GM21515 (cell line): ENCODE results near the gene GNG4.
"Not testable (repeated sequence)": the region's sequence is repeated elsewhere in the genome, so short reads cannot be mapped to it uniquely, and the experiment has no call there.

Experiments
- ATAC-seq: cut with Tn5 transposase; IDR thresholded peaks from one replicate; pipeline ENCODE4 v1.9.1; 2021; ENCODE audit not compliant: unreplicated experiment

Gene GNG4

GRCh38 chr1:235546369-235547155 lies 103.0 kb downstream of the GNG4 start:
- not testable (repeated sequence) for ATAC-seq

GRCh38 chr1:235545292-235545930 lies 104.2 kb downstream of the GNG4 start:
- ATAC-seq: no peak

- ATAC-seq: not testable (repeated sequence)
Observed at GRCh38 chr1:235542845-235543244, 106.7 kb downstream of the GNG4 start.

GRCh38 chr1:235533476-235534168 lies 116.0 kb downstream of the GNG4 start:
- no peak for ATAC-seq

GRCh38 chr1:235532360-235532759 lies 117.2 kb downstream of the GNG4 start:
- no peak for ATAC-seq

- ATAC-seq: no peak
Observed at GRCh38 chr1:235527196-235527814, 122.3 kb downstream of the GNG4 start.

GRCh38 chr1:235525314-235525713 lies 124.3 kb downstream of the GNG4 start:
- no peak for ATAC-seq

GRCh38 chr1:235516862-235517446 lies 132.6 kb downstream of the GNG4 start:
- no peak for ATAC-seq

- no peak for ATAC-seq
Observed at GRCh38 chr1:235515844-235516512, 133.6 kb downstream of the GNG4 start.

GRCh38 chr1:235513495-235514366 lies 135.9 kb downstream of the GNG4 start:
- no peak for ATAC-seq

- ATAC-seq: no peak
Observed at GRCh38 chr1:235511470-235512240, 137.9 kb downstream of the GNG4 start.

GRCh38 chr1:235510823-235511222 lies 138.8 kb downstream of the GNG4 start:
- no peak for ATAC-seq

GRCh38 chr1:235507623-235508022 lies 142.0 kb downstream of the GNG4 start:
- ATAC-seq: no peak

GRCh38 chr1:235504494-235505222 lies 144.9 kb downstream of the GNG4 start:
- peak; percentile 77 for ATAC-seq

GRCh38 chr1:235504122-235504493 lies 145.5 kb downstream of the GNG4 start, which contains the start of gene B3GALNT2:
Gene B3GALNT2 (minus strand): TSS chr1:235504452. CDS start chr1:235504252, 200 bp downstream.
- ATAC-seq: peak; percentile 41

GRCh38 chr1:235503403-235504121 lies 146.0 kb downstream of the GNG4 start:
- ATAC-seq: peak; percentile 21

GRCh38 chr1:235502601-235503402 lies 146.8 kb downstream of the GNG4 start:
- no peak for ATAC-seq
